HEK293 (cell line): Measurements from ENCODE around the gene NANOGP8.

ENCODE experiments used
- CTCF ChIP-seq: fragments of 450-650 bp; formaldehyde crosslinking; IDR thresholded peaks from 2 replicates; pipeline ENCODE4 v1.5.1; 2016; ENCODE audit warnings: missing biosample characterization, missing genetic modification characterization
- KLF9 ChIP-seq: fragments of 450-650 bp; formaldehyde crosslinking; IDR thresholded peaks from 2 replicates; pipeline ENCODE4 v1.5.1; 2016; ENCODE audit warnings: missing biosample characterization, missing genetic modification characterization, low read depth
- REPIN1 ChIP-seq: fragments of 450-650 bp; formaldehyde crosslinking; IDR thresholded peaks from 2 replicates; pipeline ENCODE4 v1.5.1; 2017; ENCODE audit warnings: missing biosample characterization, missing genetic modification characterization, low read depth
- WT1 ChIP-seq: fragments of 450-650 bp; formaldehyde crosslinking; IDR thresholded peaks from 2 replicates; pipeline ENCODE4 v1.5.1; 2016; ENCODE audit warnings: missing biosample characterization, missing genetic modification characterization
- YY1 ChIP-seq: fragments of 450-650 bp; formaldehyde crosslinking; IDR thresholded peaks from 2 replicates; pipeline ENCODE4 v1.5.1; 2018; ENCODE audit warnings: missing biosample characterization, missing genetic modification characterization
- ZBTB20 ChIP-seq: fragments of 450-650 bp; formaldehyde crosslinking; IDR thresholded peaks from 2 replicates; pipeline ENCODE4 v1.5.1; 2016; ENCODE audit warnings: missing biosample characterization, missing genetic modification characterization
- ZBTB26 ChIP-seq: fragments of 450-650 bp; formaldehyde crosslinking; optimal IDR thresholded peaks from 2 replicates; pipeline ENCODE3; 2016; ENCODE audit warnings: missing biosample characterization, mild to moderate bottlenecking, missing genetic modification characterization
- ZNF157 ChIP-seq: fragments of 450-650 bp; formaldehyde crosslinking; IDR thresholded peaks from 2 replicates; pipeline ENCODE4 v1.5.1; 2016; ENCODE audit warnings: missing biosample characterization, missing genetic modification characterization
- ZNF362 ChIP-seq: fragments of 450-650 bp; formaldehyde crosslinking; IDR thresholded peaks from 2 replicates; pipeline ENCODE4 v1.5.1; 2016; ENCODE audit warnings: missing biosample characterization, missing genetic modification characterization
- ZNF544 ChIP-seq: fragments of 450-650 bp; formaldehyde crosslinking; IDR thresholded peaks from 2 replicates; pipeline ENCODE4 v1.5.0; 2017; ENCODE audit warnings: missing biosample characterization, missing genetic modification characterization

GRCh38 chr15:35071106-35071505 lies 14.0 kb downstream of the NANOGP8 start:
- TF ChIP-seq ZNF362 (tag by site-specific recombination): no peak
- TF ChIP-seq YY1 (tag by site-specific recombination): no peak
- TF ChIP-seq CTCF (tag by site-specific recombination): no peak
- no peak for TF ChIP-seq ZNF157
- TF ChIP-seq ZNF544 (tag by site-specific recombination): no peak
- TF ChIP-seq WT1: no peak
- TF ChIP-seq KLF9 (tag by site-specific recombination): no peak
- TF ChIP-seq ZBTB20 (tag by site-specific recombination): no peak
- no peak for TF ChIP-seq REPIN1 (tag by site-specific recombination)
- TF ChIP-seq ZBTB26: no peak
